ENCODE data around the gene ANXA2R. TPM values are rescaled to one million over a fixed set of nuclear protein-coding genes. Genes with fewer than 3 reads are reported as not detected.

ANXA2R gene
- total RNA-seq, 2 donors from 2014 or later, result 33.0 to 44.0 TPM

- DNase-seq (no peak), ATAC-seq (no peak)
- peaks cover 17% of the 10 kb centered on the region for H3K4me1 Mint-ChIP-seq
- H3K27ac Mint-ChIP-seq, result peak overlapping the region; percentile 43
- H3K9me3 ChIP-seq (ENCODE audit: control insufficient read depth, low read length, poor library complexity, severe bottlenecking), result no peaks in the 10 kb centered on the region
- H3K4me3 Mint-ChIP-seq, result peak overlapping the region; percentile 61
- H3K27me3 Mint-ChIP-seq, result no peaks in the 10 kb centered on the region
- H3K36me3 Mint-ChIP-seq (ENCODE audit: low read depth), result no peaks in the 10 kb centered on the region
These were observed 5.1 kb upstream of the ANXA2R start for GRCh38 chr5:43045236-43045635.

DNA sequence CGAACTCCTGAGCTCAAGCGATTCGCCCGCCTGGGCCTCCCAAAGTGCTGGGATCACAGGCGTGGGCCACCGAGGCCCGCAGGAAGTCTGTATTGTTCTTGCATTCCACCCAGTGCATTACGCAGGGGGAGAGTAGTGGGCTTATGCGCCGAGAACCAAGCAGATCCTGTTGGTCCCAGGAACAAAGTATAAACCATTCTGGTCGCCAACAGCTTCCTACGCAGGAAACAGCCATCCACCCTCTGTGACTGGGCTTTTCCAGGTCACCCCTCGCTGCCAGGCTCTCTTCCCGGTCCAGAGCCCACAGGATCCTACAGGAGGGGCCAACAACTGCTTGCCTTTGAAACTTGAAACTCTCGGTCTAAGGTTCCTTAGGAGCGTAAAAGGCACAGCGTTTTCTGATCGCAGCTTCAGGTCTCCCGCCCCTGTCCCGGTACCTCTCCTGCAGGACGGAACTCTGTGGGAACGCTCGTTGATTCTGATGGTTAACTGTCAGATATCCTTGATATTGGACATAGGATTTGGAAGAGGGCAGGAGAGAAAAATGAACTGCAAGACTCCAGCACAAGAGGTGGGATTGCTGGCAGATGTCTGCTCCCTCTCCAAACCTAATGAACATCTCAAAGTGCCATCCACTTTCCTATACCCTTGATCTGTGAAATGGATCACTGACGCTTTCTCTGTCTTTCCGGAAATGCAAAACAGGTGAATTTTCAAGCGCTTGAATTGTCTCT, 4.2 kb upstream of the ANXA2R start:
- Mint-ChIP-seq H3K27me3 (no peaks in the 10 kb centered on the region), H3K36me3 (ENCODE audit: low read depth) (no peaks in the 10 kb centered on the region), H3K4me3 (no peak overlapping the region), H3K4me1 (peaks cover 22% of the 10 kb centered on the region), H3K27ac (peak overlapping the region; percentile 43)
- ATAC-seq (no peak), DNase-seq (no peak)
- no peaks in the 10 kb centered on the region for H3K9me3 ChIP-seq (ENCODE audit: control insufficient read depth, low read length, poor library complexity, severe bottlenecking)

DNA sequence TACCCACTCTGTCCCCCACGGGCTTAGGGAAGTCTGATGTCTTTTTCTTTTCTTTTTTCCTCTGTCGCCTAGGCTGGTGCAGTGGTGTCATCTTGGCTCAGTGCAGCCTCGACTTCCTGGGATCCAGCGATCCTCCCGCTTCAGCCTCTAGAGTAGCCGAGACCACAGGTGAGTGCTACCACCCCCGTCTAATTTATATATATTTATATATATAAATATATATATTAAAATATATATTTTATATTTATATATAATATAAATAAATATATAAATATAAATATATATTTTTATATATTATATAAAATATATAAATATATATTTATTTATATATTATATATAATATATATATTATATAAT, 3.3 kb upstream of the ANXA2R start:
- H3K4me1 Mint-ChIP-seq, result peaks cover 25% of the 10 kb centered on the region
- H3K27ac Mint-ChIP-seq, result peak overlapping the region; percentile 99
- DNase-seq, result no peak
- no peaks in the 10 kb centered on the region for H3K27me3 Mint-ChIP-seq
- peak overlapping the region; percentile 99 for H3K4me3 Mint-ChIP-seq
- no peak for ATAC-seq
- H3K9me3 ChIP-seq (ENCODE audit: control insufficient read depth, low read length, poor library complexity, severe bottlenecking), result no peaks in the 10 kb centered on the region
- no peaks in the 10 kb centered on the region for H3K36me3 Mint-ChIP-seq (ENCODE audit: low read depth)

DNA sequence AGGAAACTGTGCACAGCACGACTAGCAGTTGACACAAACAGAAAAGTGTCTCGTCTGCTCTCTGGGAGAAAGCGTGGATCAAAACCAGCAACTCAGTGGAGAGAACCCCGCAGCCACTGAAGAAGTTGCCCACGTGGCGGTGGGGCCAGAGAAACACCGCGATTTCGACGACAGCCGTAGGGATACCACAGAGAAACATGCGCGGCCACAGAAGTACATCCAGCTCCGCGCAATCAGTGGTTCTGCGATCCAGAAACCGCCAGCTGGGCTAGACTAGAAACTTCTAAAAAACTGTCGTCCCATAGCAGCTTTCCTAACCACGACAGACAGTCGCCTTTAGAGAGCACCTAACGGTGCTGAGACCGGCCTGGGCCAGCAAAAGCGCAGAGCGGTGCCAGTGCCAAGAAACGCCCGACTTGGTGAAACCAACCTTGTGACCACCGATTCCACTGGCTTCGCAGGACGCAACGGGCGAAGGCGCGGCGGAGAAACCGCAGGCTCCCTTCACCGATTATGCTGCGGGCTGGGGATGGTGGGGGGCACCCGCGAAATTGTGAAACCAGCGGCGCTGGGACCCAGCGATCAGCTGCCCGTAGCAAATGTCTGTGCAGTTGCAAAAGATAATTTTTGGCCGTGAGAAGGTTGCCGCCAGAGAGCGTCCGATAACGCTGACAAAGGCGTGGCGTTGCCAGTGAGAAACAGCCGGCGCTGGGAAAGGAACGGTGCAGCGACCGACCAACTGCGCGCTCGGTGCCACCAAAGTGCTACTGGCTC, 2.7 kb upstream of the ANXA2R start:
- ATAC-seq (peak; percentile 17), DNase-seq (peak; percentile 34 to 48 (median 46))
- peak overlapping the region; percentile 99 for H3K4me3 Mint-ChIP-seq
- H3K4me1 Mint-ChIP-seq, result peaks cover 27% of the 10 kb centered on the region
- no peaks in the 10 kb centered on the region for H3K36me3 Mint-ChIP-seq (ENCODE audit: low read depth)
- no peaks in the 10 kb centered on the region for H3K9me3 ChIP-seq (ENCODE audit: control insufficient read depth, low read length, poor library complexity, severe bottlenecking)
- H3K27ac Mint-ChIP-seq, result peak overlapping the region; percentile 99
- no peaks in the 10 kb centered on the region for H3K27me3 Mint-ChIP-seq

DNA sequence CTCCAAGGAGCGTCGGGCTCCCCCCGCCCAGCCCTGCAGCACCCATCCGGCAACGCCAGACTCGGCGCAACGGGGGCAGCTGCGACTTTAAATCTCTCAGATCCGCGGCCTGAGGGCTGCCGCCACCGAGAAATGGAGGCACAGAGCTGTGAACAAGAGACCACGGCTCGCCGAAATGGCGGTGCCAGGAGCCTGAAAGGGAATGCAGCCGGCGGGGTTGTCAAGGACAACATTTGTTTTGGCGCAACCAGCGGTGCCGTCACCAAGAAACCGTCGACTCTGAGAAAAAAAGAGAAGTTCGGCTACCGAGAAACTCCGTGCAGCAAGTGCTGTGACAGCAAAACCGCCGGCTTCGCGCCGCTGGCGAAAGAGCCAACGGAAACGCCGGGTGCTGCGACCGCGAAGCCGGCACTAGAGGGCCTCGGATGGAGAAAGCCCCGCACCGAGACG, 2.1 kb upstream of the ANXA2R start:
- Mint-ChIP-seq H3K27ac (peak overlapping the region; percentile 99), H3K27me3 (no peaks in the 10 kb centered on the region), H3K36me3 (ENCODE audit: low read depth) (no peaks in the 10 kb centered on the region), H3K4me3 (peak overlapping the region; percentile 99), H3K4me1 (peaks cover 33% of the 10 kb centered on the region)
- ATAC-seq (peak; percentile 52), DNase-seq (peak; percentile 65 to 79 (median 77))
- no peaks in the 10 kb centered on the region for H3K9me3 ChIP-seq (ENCODE audit: control insufficient read depth, low read length, poor library complexity, severe bottlenecking)

DNA sequence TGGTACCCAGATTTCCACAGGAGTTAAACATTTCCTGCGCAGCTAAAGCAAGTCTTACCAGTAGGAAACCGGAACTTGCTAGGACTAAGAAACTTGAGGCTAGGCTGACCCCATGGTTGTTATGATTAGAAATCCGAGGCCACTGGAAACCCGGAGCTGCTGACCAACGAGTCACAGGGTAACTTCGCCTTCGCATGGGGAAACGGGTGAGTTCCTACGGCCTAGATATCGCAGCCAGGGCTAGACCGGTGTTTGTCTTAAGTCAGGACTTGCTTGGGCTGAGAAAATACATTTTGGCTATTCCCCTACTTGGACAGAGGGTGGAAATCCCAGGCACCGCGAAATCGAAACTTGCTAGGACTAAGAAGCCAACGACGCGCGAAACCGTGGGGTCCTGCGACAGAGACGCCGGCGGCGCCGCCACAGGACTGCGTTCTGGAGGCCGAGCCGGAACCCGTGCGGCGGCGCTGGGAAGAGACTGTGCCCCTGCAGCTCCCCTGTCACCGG, 1.6 kb upstream of the ANXA2R start:
- Mint-ChIP-seq H3K27ac (peak overlapping the region; percentile 99), H3K4me3 (peak overlapping the region; percentile 99), H3K4me1 (peaks cover 35% of the 10 kb centered on the region), H3K27me3 (no peaks in the 10 kb centered on the region), H3K36me3 (ENCODE audit: low read depth) (no peaks in the 10 kb centered on the region)
- no peaks in the 10 kb centered on the region for H3K9me3 ChIP-seq (ENCODE audit: control insufficient read depth, low read length, poor library complexity, severe bottlenecking)
- ATAC-seq (peak; percentile 38), DNase-seq (peak in 2 of 3 donors; percentile 65 to 72)

DNA sequence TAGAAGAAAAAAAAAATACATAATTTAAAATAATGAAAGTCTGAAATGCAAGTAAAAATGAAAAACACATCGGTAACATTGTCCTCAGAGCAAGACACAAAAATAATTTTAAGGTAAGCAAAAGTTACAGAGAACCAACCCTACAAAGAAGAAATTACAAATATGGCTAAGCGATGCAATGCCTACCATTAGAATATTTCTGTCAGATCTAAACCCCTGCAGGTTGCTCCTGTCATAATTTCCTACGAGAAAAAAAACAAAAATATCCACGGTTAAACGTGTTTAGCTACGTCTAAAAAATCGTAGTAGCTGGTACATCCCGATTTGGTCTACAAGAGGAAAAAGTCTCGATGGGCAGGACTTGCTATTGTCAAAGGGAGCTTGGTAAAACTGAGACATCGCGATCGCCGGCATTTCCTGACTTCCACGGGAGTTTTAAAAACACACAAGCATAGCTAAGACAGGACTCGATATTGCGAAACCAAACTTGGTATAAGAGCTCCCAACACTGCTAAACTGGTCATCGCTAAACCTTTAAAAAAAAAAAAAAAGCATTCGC, 1.1 kb upstream of the ANXA2R start:
- Mint-ChIP-seq H3K4me1 (peaks cover 32% of the 10 kb centered on the region), H3K27ac (peak overlapping the region; percentile 99), H3K36me3 (ENCODE audit: low read depth) (no peaks in the 10 kb centered on the region)

DNA sequence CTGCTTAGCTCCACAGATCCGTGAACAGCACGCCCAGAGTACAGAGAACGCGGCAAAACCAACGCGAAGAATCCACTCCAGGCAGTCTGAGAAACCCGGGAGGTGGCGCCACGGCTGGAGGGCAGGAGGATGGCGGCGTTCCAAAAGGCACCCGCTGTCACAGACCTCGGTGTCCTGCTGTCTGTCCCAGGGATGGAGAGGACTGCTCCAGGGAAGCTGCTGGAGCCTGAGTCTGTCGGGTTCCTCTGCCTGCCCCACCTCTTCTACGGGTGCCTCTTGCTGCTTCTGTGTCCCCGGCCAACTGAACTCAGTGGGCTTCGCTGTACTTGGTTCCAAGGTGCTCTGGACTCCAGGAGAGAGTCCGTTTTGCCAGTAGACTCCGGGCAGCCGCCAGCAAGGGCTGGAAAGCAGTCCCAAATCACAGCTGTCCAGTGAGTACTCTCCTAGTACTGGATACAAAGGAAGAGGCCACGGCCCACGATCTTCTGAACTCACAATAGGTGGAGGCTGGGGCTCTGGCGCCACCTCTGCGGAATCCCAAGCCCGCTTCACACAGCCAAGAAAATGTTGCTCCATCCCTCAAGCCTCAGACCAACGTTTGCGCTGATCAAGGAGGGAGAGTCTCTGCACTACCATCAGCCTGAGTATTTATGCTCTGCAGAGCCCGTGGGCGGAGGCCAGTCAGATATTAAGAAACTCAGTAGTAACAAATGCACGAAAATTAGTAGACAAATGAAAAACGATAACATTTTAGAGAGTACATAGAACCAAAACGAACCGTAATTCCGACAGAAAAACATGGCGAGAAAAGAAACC, 440 bp downstream of the ANXA2R start:
- Mint-ChIP-seq H3K4me1 (peaks cover 37% of the 10 kb centered on the region), H3K27me3 (no peaks in the 10 kb centered on the region), H3K27ac (peak overlapping the region; percentile 99), H3K36me3 (ENCODE audit: low read depth) (no peaks in the 10 kb centered on the region), H3K4me3 (peak overlapping the region; percentile 99)
- ATAC-seq, result peak; percentile 2
- no peaks in the 10 kb centered on the region for H3K9me3 ChIP-seq (ENCODE audit: control insufficient read depth, low read length, poor library complexity, severe bottlenecking)
- DNase-seq, result peak; percentile 54 to 56 (median 55)

More for the DNA sequence above, 1.1 kb upstream of the ANXA2R start:
- H3K9me3 ChIP-seq (ENCODE audit: control insufficient read depth, low read length, poor library complexity, severe bottlenecking), result no peaks in the 10 kb centered on the region
- Mint-ChIP-seq H3K4me3 (peak overlapping the region; percentile 99), H3K27me3 (no peaks in the 10 kb centered on the region)
- ATAC-seq (no peak), DNase-seq (no peak)

GRCh38 chr5:43039152-43039470, 1.0 kb downstream of the ANXA2R start:
- H3K9me3 ChIP-seq (ENCODE audit: control insufficient read depth, low read length, poor library complexity, severe bottlenecking), result no peaks in the 10 kb centered on the region
- peaks cover 39% of the 10 kb centered on the region for H3K4me1 Mint-ChIP-seq
- ATAC-seq (no peak), DNase-seq (no peak)
- H3K36me3 Mint-ChIP-seq (ENCODE audit: low read depth), result no peaks in the 10 kb centered on the region
- peak overlapping the region; percentile 99 for H3K27ac Mint-ChIP-seq
- H3K27me3 Mint-ChIP-seq, result no peaks in the 10 kb centered on the region
- H3K4me3 Mint-ChIP-seq, result peak overlapping the region; percentile 99

DNA sequence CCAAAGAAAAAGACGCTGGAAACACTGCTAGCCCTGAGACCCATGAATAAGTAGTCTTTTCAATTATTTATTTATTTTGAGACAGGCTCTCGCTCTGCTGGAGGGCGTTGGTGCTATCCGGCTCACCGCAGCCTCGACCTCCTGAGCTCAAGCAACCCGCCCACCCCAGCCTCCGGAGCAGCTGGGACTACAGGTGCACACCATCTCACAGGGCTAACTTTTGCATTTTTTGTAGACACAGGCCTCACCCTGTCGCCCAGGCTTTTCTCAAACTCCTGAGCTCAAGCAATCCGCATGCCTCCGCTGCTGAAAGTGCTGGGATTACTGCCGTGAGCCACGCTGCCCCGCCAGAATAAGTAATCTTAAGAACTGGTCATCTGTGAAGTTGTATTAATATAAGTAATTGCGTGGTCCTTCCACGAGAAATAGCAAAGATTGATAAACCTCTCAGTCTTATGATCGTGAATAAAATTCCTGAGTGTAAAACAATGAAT, 1.6 kb downstream of the ANXA2R start:
- no peaks in the 10 kb centered on the region for H3K9me3 ChIP-seq (ENCODE audit: control insufficient read depth, low read length, poor library complexity, severe bottlenecking)
- Mint-ChIP-seq H3K27me3 (no peaks in the 10 kb centered on the region), H3K4me3 (peak overlapping the region; percentile 90), H3K36me3 (ENCODE audit: low read depth) (no peaks in the 10 kb centered on the region), H3K27ac (peak overlapping the region; percentile 99), H3K4me1 (peaks cover 39% of the 10 kb centered on the region)
- ATAC-seq (no peak), DNase-seq (no peak)

DNA sequence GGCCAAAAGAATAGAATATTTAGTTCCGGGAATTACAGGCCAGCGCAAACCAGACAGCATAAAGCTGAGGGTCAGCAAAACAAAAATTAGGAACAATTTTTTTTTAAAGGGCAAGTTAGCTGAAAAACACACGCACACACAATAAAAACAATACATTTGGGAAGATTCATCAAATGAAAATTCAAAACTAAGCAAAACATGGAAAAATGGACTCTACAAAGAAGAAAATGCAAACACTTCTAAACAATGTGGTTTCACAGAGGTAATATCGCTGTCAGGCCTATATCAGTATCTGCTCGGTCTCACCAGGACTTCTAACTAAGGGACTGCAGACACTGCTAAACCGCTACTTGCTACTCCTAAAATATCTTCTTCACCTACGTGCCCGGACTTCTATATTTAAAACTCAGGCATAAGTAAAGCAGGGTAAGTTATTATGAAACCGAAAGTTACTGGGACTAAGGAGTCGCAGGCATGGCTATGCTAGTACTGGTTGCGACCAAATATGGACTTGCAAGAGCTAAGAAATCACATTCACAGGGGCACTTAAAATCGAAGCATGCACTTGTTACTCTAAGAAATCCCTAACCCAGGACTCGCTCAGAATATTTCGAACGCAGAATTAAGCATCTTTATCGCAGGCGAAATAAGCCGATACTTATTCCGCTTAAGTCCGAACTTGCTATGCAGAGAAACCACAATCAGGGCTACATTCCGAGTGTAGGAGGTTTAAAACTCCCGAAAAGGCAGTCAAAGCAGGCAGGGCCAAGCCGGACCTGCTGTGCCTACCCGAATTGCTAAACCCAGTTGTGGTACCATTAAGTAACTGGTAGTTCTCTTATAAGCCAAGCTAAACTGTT, 2.3 kb downstream of the ANXA2R start:
- Mint-ChIP-seq H3K36me3 (ENCODE audit: low read depth) (no peaks in the 10 kb centered on the region), H3K27ac (peak overlapping the region; percentile 99), H3K4me3 (peak overlapping the region; percentile 90), H3K4me1 (peaks cover 36% of the 10 kb centered on the region), H3K27me3 (no peaks in the 10 kb centered on the region)
- ATAC-seq, result peak; percentile 15
- no peaks in the 10 kb centered on the region for H3K9me3 ChIP-seq (ENCODE audit: control insufficient read depth, low read length, poor library complexity, severe bottlenecking)
- DNase-seq, result no peak

Data from T-helper 17 cell (primary cell).